Measurements from ENCODE around the gene MPPE1. TPM values are rescaled to one million over a fixed set of nuclear protein-coding genes. Genes with fewer than 3 reads are reported as not detected.

The MPPE1 gene
- total RNA-seq (2021; ENCODE audit: unreplicated experiment) (21.4 TPM), Bru-seq, nascent RNA (percentile 58 among the genes with signal in this experiment), BruChase-seq, experiment 1, labeled RNA remaining after a 6-hour chase (percentile 66 among the genes with signal in this experiment), BruChase-seq, experiment 2, labeled RNA remaining after a 2-hour chase (percentile 67 among the genes with signal in this experiment)
- 12.1 and 12.4 TPM in 2 replicates for polyA plus RNA-seq (2012)
- long read RNA-seq, full-length matches to known transcripts, result 8 of 29 reads
- long read RNA-seq, partial matches to known transcripts, result 4 of 29 reads
- long read RNA-seq, other reads (novel, unspliced or antisense), result 17 of 29 reads

GRCh38 chr18:11908182-11909060 lies at the start of gene MPPE1:
Gene MPPE1, minus strand, starts transcription at chr18:11908317. Its CDS starts 11,053 bp downstream, at chr18:11897264.
- Histone ChIP-seq H3K4me3 (replicated peaks in 1 of 2; ENCODE audit: low read depth in 1 of 2, low read length in 2 of 2) (peak within 1 kb of the TSS; percentile 77 to 85), H3K36me3 (ENCODE audit: control insufficient read depth in 1 of 2, insufficient read depth in 2 of 2, low read length in 2 of 2) (no peaks in the 10 kb centered on the region; a peak in 1 of 4 replicates), H3K9me3 (ENCODE audit: control insufficient read depth in 1 of 2, insufficient read depth in 1 of 2, low read depth in 1 of 2, low read length in 2 of 2) (no peaks in the 10 kb centered on the region), H3K9me2 (ENCODE audit: insufficient read depth) (no peaks in the 10 kb centered on the region), H3K9ac (ENCODE audit: low read length) (peak within 1 kb of the TSS; percentile 79), H3K79me2 (ENCODE audit: insufficient read depth, low read length) (peaks cover 10% of the 10 kb centered on the region; the same call in 1 of the 2 replicates), H2AFZ (ENCODE audit: low read depth, low read length, poor library complexity, severe bottlenecking) (peak within 1 kb of the TSS; percentile 71), H3K4me1 (ENCODE audit: control insufficient read depth in 1 of 2, insufficient read depth in 2 of 2, low read length in 2 of 2) (peaks cover 4 to 19% of the 10 kb centered on the region in 2 experiments; a peak in 3 of 4 replicates), H3K27me3 (ENCODE audit: insufficient read depth, low read length) (no peaks in the 10 kb centered on the region), H3K27ac (ENCODE audit: low read depth, low read length) (peak within 1 kb of the TSS; percentile 91), H4K20me1 (ENCODE audit: insufficient read depth) (no peaks in the 10 kb centered on the region), H3K4me2 (ENCODE audit: low read length) (peak within 1 kb of the TSS; percentile 81)
- ChIA-PET POLR2A (interaction anchor here (1.5 kb wide), 1 partner anchor 72 kb away, joined by 4 read pairs; the partner anchor contains the start of gene IMPA2), CTCF (no interaction called here), RAD21 (ENCODE audit: low non-redundant PET in 1 of 2, low total read pairs in 2 of 2, uncharacterized antibody in 2 of 2, unreplicated experiment in 2 of 2) (no interaction called here)
- intact Hi-C loops (cut with micrococcal nuclease), result loop anchor here (2.0 kb wide), 1 partner anchor 58 kb away; the partner anchor contains the start of gene CHMP1B
- DNase-seq (ENCODE audit: low read depth, low spot score) (peak; percentile 48), ATAC-seq (peak; percentile 90)
- BruUV-seq (replicated peaks), result no TSS peak
- peak; percentile 96 for TF ChIP-seq ZFX (IDR thresholded peaks at IDR 0.05)
- TF ChIP-seq SIN3A (IDR thresholded peaks at IDR 0.05; ENCODE audit: low read depth), result peak; percentile 78
- no peak for TF ChIP-seq ZNF274 (IDR thresholded peaks at IDR 0.05; ENCODE audit: low read depth, low read length)
- TF ChIP-seq EGR1 (IDR thresholded peaks at IDR 0.05; ENCODE audit: low read depth), result no peak
- TF ChIP-seq SP1 (IDR thresholded peaks at IDR 0.05; ENCODE audit: low read depth), result no peak; the same call in 1 of the 2 replicates
- no peak for TF ChIP-seq SRF (IDR thresholded peaks at IDR 0.05; ENCODE audit: low read depth)
- peak; percentile 16; the same call in 1 of the 2 replicates for TF ChIP-seq FOSL1 (IDR thresholded peaks at IDR 0.05; ENCODE audit: low read depth)
- no peak for TF ChIP-seq EZH2phosphoT487 (IDR thresholded peaks at IDR 0.05; ENCODE audit: borderline replicate concordance)
- no peak for TF ChIP-seq EZH2 (IDR thresholded peaks at IDR 0.05)
- TF ChIP-seq YY1 (IDR thresholded peaks at IDR 0.05; ENCODE audit: extremely low read depth, insufficient replicate concordance, low read depth, low read length), result no peak
- peak; percentile 45 for TF ChIP-seq MAX (IDR thresholded peaks at IDR 0.05)
- peak; percentile 17; the same call in 1 of the 2 replicates for TF ChIP-seq JUND (IDR thresholded peaks at IDR 0.05)
- no peak for TF ChIP-seq REST (IDR thresholded peaks at IDR 0.05; ENCODE audit: low read depth)
- TF ChIP-seq CBX3 (IDR thresholded peaks at IDR 0.05; ENCODE audit: low read depth), result no peak; the same call in 1 of the 2 replicates
- TF ChIP-seq POLR2AphosphoS5 (IDR thresholded peaks at IDR 0.05; ENCODE audit: low read depth, low read length), result peak; percentile 89
- TF ChIP-seq ZBTB33 (IDR thresholded peaks at IDR 0.05; ENCODE audit: extremely low read depth, insufficient replicate concordance, low read length), result no peak
- no peak for TF ChIP-seq CTCF (IDR thresholded peaks at IDR 0.05 in 2 of 3, conservative IDR thresholded peaks at IDR 0.05 in 1 of 3; ENCODE audit: borderline replicate concordance in 1 of 3, insufficient read depth in 1 of 3, low read depth in 2 of 3, low read length in 2 of 3)

Measured in HCT116 (cell line).